Measurements from ENCODE around the gene TTF2. TPM values are rescaled to one million over a fixed set of nuclear protein-coding genes. Genes with fewer than 3 reads are reported as not detected.

TTF2 gene
- total RNA-seq, 4 donors from 2014 or later, result 12.9 to 37.5 (median 19.3) TPM

- no peaks in the 10 kb centered on the region for H3K27me3 ChIP-seq
- H3K4me1 ChIP-seq, result peaks cover 0 to 6% (median 0%) of the 10 kb centered on the region in 4 donors
- no peaks in the 10 kb centered on the region for H3K36me3 ChIP-seq
- WGBS, 2 donors, result 54 to 58% methylated on average over 8 of the region's 8 CpGs
- H3K9me3 ChIP-seq, result no peaks in the 10 kb centered on the region
- H3K4me3 ChIP-seq, result no peak overlapping the region
- DNase-seq (ENCODE audit: low spot score in 2 of 2), result no peak
- TF ChIP-seq POLR2A (IDR thresholded peaks at IDR 0.05) (no peak), CTCF (IDR thresholded peaks at IDR 0.05) (no peak), EP300 (IDR thresholded peaks at IDR 0.05) (no peak)
- H3K27ac ChIP-seq, result peak overlapping the region in 1 of 4 donors; percentile 47
Measured at GRCh38 chr1:117051224-117052064, 8.7 kb upstream of the TTF2 start.

DNA sequence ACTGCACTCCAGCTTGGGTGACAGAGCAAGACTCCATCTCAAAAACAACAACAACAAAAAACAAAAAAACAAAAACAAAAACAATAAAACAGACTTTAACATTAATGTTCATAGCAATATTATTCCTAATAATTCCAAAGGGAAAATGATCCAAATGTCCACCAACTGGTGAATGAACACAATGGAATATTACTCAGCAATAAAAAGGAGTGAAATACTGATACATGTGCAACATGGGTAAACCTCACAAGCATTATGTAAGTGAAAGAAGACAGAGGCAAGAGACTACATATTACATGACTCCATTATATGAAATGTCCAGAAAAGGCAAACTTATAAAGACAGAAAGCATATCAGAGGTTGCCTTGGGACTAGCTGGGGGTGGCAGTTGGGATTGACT lies 6.1 kb upstream of the TTF2 start:
- TF ChIP-seq EP300 (IDR thresholded peaks at IDR 0.05) (no peak), CTCF (IDR thresholded peaks at IDR 0.05) (no peak), POLR2A (IDR thresholded peaks at IDR 0.05) (no peak)

DNA sequence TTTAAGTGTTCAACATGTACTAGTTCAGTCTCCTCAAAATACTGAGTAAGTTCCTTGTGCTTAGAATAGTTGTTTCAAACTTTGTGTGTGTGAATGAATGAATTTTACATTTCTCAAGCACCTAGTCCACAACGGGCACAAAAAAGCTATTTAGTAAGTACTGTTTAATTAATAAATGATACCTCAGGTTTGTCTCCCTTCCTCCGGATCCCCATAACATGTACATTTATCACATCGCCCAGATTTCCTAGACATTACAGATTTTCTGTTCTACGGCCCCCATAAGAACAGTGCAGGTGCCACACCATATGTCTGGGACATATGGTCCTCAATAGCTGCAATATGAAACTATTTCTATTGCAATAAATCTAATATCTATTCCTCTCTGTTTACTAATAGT lies 1.3 kb upstream of the TTF2 start:
- Histone ChIP-seq H3K27me3 (no peaks in the 10 kb centered on the region), H3K4me1 (peaks cover 0 to 15% (median 6%) of the 10 kb centered on the region in 4 donors), H3K4me3 (peak overlapping the region in 1 of 4 donors; percentile 80), H3K36me3 (no peaks in the 10 kb centered on the region), H3K27ac (peak overlapping the region in 1 of 4 donors; percentile 80), H3K9me3 (no peaks in the 10 kb centered on the region)
- TF ChIP-seq POLR2A (IDR thresholded peaks at IDR 0.05) (no peak), EP300 (IDR thresholded peaks at IDR 0.05) (no peak)
- DNase-seq (ENCODE audit: low spot score in 2 of 2), result no peak
- 52 to 53% methylated on average over 4 of the region's 4 CpGs for WGBS, 2 donors

More for the DNA sequence above, 6.1 kb upstream of the TTF2 start:
- no peak for DNase-seq (ENCODE audit: low spot score in 2 of 2)
- H3K27me3 ChIP-seq, result no peaks in the 10 kb centered on the region
- peaks cover 0 to 8% (median 0%) of the 10 kb centered on the region in 4 donors for H3K4me1 ChIP-seq
- no peak overlapping the region for H3K27ac ChIP-seq
- no peak overlapping the region for H3K4me3 ChIP-seq
- H3K9me3 ChIP-seq, result no peaks in the 10 kb centered on the region
- no peaks in the 10 kb centered on the region for H3K36me3 ChIP-seq

GRCh38 chr1:117059334-117059677 lies 820 bp upstream of the TTF2 start:
- Histone ChIP-seq H3K27ac (peak overlapping the region in 3 of 4 donors; percentile 17 to 80 (median 72)), H3K4me3 (peak overlapping the region; percentile 35 to 80 (median 70)), H3K27me3 (no peaks in the 10 kb centered on the region), H3K4me1 (peaks cover 0 to 15% (median 6%) of the 10 kb centered on the region in 4 donors), H3K36me3 (no peaks in the 10 kb centered on the region), H3K9me3 (no peaks in the 10 kb centered on the region)
- no peak for TF ChIP-seq POLR2A (IDR thresholded peaks at IDR 0.05)
- TF ChIP-seq CTCF (IDR thresholded peaks at IDR 0.05), result no peak
- no peak for TF ChIP-seq EP300 (IDR thresholded peaks at IDR 0.05)
- peak in 1 of 2 donors; percentile 7 for DNase-seq (ENCODE audit: low spot score in 2 of 2)
- WGBS, 2 donors, result 1 to 2% methylated on average over 14 to 18 of the region's 18 CpGs

DNA sequence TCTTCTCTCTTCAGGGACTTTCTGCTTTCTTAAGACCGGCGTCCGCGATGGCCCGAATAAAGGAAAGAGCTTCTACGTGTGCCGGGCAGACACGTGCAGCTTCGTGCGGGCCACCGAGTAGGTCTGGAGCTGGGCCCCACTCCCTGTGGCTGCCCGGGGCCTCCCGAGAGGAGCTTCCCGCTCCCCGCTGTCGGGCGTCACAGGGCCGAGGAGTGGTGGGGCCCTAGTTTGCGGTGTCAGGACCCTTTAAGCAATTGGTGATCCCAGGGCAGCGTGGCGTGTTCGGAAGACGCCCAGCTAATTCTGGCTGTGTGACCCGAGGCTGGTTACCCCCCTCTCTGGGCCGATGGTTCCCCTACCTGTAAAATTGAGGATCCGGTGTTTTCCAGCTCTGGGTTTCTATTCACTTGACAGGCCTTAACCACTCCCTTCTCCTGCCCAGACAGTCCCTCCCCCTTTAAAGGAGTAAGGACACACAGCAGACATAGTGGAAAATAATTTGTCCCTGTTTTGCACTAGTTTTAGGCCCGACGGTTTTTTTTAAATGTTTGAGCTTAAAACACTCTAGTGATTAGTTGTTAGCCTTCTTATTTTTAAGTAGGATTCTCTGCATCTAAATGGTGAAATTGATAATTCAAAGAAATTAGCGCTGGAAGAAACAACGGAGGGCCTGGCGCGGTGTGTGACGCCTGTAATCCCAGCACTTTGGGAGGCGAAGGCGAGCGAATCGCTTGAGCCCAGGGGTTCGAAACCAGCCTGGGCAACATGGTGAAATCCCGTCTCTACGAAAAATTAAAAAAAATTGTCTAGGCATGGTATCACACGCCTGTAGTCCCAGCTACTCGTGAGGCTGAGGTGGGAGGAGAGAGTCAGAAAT lies 553 bp downstream of the TTF2 start:
- peak overlapping the region in 3 of 4 donors; percentile 21 to 80 (median 72) for H3K27ac ChIP-seq
- no peaks in the 10 kb centered on the region for H3K27me3 ChIP-seq
- peaks cover 0 to 15% (median 6%) of the 10 kb centered on the region in 4 donors for H3K4me1 ChIP-seq
- H3K9me3 ChIP-seq, result no peaks in the 10 kb centered on the region
- DNase-seq (ENCODE audit: low spot score in 2 of 2), result no peak
- peak overlapping the region; percentile 35 to 80 (median 70) for H3K4me3 ChIP-seq
- H3K36me3 ChIP-seq, result peaks cover 0 to 5% (median 0%) of the 10 kb centered on the region in 3 donors
- no peak for TF ChIP-seq CTCF (IDR thresholded peaks at IDR 0.05)
- no peak for TF ChIP-seq POLR2A (IDR thresholded peaks at IDR 0.05)
- no peak for TF ChIP-seq EP300 (IDR thresholded peaks at IDR 0.05)
- WGBS, 2 donors, result 26% methylated on average over 42 of the region's 42 CpGs
